ENCODE measurements around the gene TMEM52. TPM values are rescaled to one million over a fixed set of nuclear protein-coding genes. Genes with fewer than 3 reads are reported as not detected.

TMEM52 gene
- total and polyA plus RNA-seq, 2 of the 8 experiments (the other 6 are each of a cell fraction or from before 2014, with no cell fraction given): 14.6 to 30.2 TPM

DNA sequence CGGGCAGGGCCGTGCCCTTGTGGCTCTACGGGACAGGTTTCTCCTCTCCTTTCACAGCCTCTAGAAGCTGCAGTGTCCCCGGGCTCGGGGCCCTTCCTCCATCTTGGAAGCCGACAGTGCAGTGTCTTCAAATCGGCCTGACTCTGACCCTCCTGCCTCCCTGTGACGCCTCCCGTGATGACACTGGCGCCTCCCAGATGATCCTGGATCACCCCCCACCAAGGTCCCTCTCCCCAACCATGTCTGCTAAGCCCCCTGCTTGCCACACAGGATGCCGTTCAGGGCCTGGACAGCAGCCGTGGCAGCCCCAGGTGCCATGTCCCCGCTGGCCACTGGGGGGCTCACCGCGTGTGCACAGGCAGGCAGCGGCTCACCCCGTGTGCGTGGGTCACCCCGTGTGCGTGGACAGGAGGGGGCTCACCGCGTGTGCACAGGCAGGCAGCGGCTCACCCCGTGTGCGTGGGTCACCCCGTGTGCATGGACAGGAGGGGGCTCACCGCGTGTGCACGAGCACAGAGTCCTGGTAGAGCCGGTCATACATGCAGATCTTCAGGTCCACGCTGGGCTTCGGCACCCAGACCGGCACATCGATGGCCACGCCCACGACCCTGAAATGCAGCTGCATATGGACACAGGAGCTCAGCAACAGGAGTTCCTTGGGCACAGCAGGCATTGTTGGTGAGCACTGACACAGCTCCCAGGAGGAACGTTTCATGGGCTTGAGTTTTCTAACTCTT is 24.9 kb upstream of the TMEM52 start:
- H3K79me2 ChIP-seq (ENCODE audit: control insufficient read depth in 1 of 2, insufficient read depth in 2 of 2, low read length in 2 of 2): no peaks in the 10 kb centered on the region
- H3K4ac ChIP-seq (replicated peaks; ENCODE audit: insufficient read length, low read depth, low read length): peak overlapping the region; percentile 57
- no peak overlapping the region; the same call in 1 of the 2 replicates for H2BK5ac ChIP-seq (ENCODE audit: low read depth, low read length)
- peaks cover 3% of the 10 kb centered on the region; the same call in 1 of the 2 replicates for H3K23me2 ChIP-seq (ENCODE audit: low read depth, low read length)
- H3K79me1 ChIP-seq (ENCODE audit: low read depth, low read length): no peaks in the 10 kb centered on the region
- peak overlapping the region; percentile 98 for H2AFZ ChIP-seq (ENCODE audit: low read length)
- ChIA-PET CTCF (ENCODE audit: partially characterized antibody) (interaction anchor here (0.6 to 9.3 kb wide), 48 partner anchors 8 to 659 kb away, joined by 3 to 145 read pairs (median 4); partner anchors contain the start of genes CALML6 and TMEM52), POLR2A (ENCODE audit: partially characterized antibody) (interaction anchor here (1.1 to 1.5 kb wide), 3 partner anchors 9 to 137 kb away, joined by 3 read pairs; no protein-coding TSS in a partner anchor)
- DNase-seq (ENCODE audit: low read depth in 1 of 2, low spot score in 2 of 2) (peak in 1 of 2 experiments; percentile 91), FAIRE-seq (peak; percentile 13)
- peak overlapping the region in 3 of 4 experiments; percentile 28 to 46 (median 42); a peak in 5 of 8 replicates for H3K4me3 ChIP-seq (ENCODE audit: extremely low read depth in 1 of 4, insufficient read depth in 2 of 4, low read depth in 3 of 4, low read length in 4 of 4)
- peak overlapping the region; percentile 18 for H4K5ac ChIP-seq (ENCODE audit: insufficient read length, low read depth, low read length)
- H3K27me3 ChIP-seq (replicated peaks in 1 of 4; ENCODE audit: control insufficient read depth in 3 of 4, extremely low read depth in 1 of 4, insufficient read depth in 3 of 4, low read length in 3 of 4): no peaks in the 10 kb centered on the region
- peak overlapping the region; percentile 81; the same call in 1 of the 2 replicates for H4K8ac ChIP-seq (ENCODE audit: extremely low read depth, insufficient read depth, low read length)
- no peak overlapping the region for H3K23ac ChIP-seq (ENCODE audit: insufficient read length)
- no peak overlapping the region for H2AK5ac ChIP-seq (ENCODE audit: low read depth, low read length)
- H4K91ac ChIP-seq (replicated peaks; ENCODE audit: insufficient read length, low read length): peak overlapping the region; percentile 65
- H3K27ac ChIP-seq (ENCODE audit: low read depth, low read length): no peak overlapping the region
- no peak overlapping the region for H3K56ac ChIP-seq (replicated peaks; ENCODE audit: insufficient read length, low read depth, low read length)
- peaks cover 0 to under 1% of the 10 kb centered on the region in 2 experiments for H4K20me1 ChIP-seq (replicated peaks in 1 of 2; ENCODE audit: control insufficient read depth in 1 of 2, insufficient read depth in 2 of 2, low read length in 2 of 2)
- peak overlapping the region; percentile 45; the same call in 1 of the 2 replicates for H2BK12ac ChIP-seq (ENCODE audit: low read depth, low read length)
- peaks cover 0 to 2% (median 0%) of the 10 kb centered on the region in 4 experiments; a peak in 2 of 7 replicates for H3K4me1 ChIP-seq (replicated peaks in 1 of 4; ENCODE audit: control insufficient read depth in 3 of 4, insufficient read depth in 4 of 4, low read length in 3 of 4)
- H3K4me2 ChIP-seq (ENCODE audit: insufficient read depth in 1 of 2, low read depth in 2 of 2, low read length in 2 of 2): peak overlapping the region; percentile 2 to 73; a peak in 3 of 4 replicates
- WGBS, 2 experiments (ENCODE audit: extremely low coverage in 1 of 2, insufficient coverage in 1 of 2, insufficient read length in 1 of 2, insufficient replicate concordance in 2 of 2, low coverage in 1 of 2, low lambda C conversion rate in 2 of 2, missing lambda C conversion rate in 1 of 2): 29% methylated on average over 37 of the region's 37 CpGs; no CpG with 5 or more reads in 1 of the 2 experiments
- H3K9me3 ChIP-seq (ENCODE audit: insufficient read depth in 2 of 2, low read depth in 1 of 2, low read length in 1 of 2): no peaks in the 10 kb centered on the region
- peak overlapping the region; percentile 100; the same call in 1 of the 2 replicates for H2BK15ac ChIP-seq (ENCODE audit: low read length)
- H2BK20ac ChIP-seq (ENCODE audit: low read length): 0 out of 2 replicates have a peak overlapping the region, but pooled peaks have one; percentile 13
- H3K14ac ChIP-seq (ENCODE audit: insufficient read length): no peak overlapping the region
- H3K36me3 ChIP-seq (ENCODE audit: control insufficient read depth in 2 of 4, insufficient read depth in 4 of 4, low read length in 3 of 4): no peaks in the 10 kb centered on the region
- no peak overlapping the region for H3K9ac ChIP-seq (replicated peaks in 1 of 4; ENCODE audit: extremely low read depth in 1 of 4, low read depth in 3 of 4, low read length in 3 of 4)
- H3K18ac ChIP-seq (ENCODE audit: extremely low read depth, low read length): peak overlapping the region; percentile 32; the same call in 1 of the 2 replicates
- H2BK120ac ChIP-seq (replicated peaks; ENCODE audit: low read depth, low read length): no peak overlapping the region
- no peak for TF ChIP-seq MAFK (IDR thresholded peaks at IDR 0.05; ENCODE audit: low read depth, low read length)
- TF ChIP-seq YY1 (IDR thresholded peaks at IDR 0.05; ENCODE audit: low read depth, low read length): peak; percentile 63
- TF ChIP-seq KDM1A (IDR thresholded peaks at IDR 0.05; ENCODE audit: borderline replicate concordance, low read length): peak; percentile 57; the same call in 1 of the 2 replicates
- peak; percentile 56 for TF ChIP-seq KDM4A (IDR thresholded peaks at IDR 0.05; ENCODE audit: low read depth, low read length, severe bottlenecking)
- TF ChIP-seq SP4 (IDR thresholded peaks at IDR 0.05; ENCODE audit: low read length): 0 out of 2 replicates have a peak, but pooled peaks have one; percentile 29
- peak; percentile 34; the same call in 1 of the 2 replicates for TF ChIP-seq SUZ12 (IDR thresholded peaks at IDR 0.05; ENCODE audit: low read length)
- TF ChIP-seq TEAD4 (IDR thresholded peaks at IDR 0.05; ENCODE audit: low read depth, low read length): no peak
- peak; percentile 46 to 57 for TF ChIP-seq RAD21 (IDR thresholded peaks at IDR 0.05 in 1 of 2, conservative IDR thresholded peaks at IDR 0.05 in 1 of 2; ENCODE audit: low read depth in 2 of 2, low read length in 2 of 2)
- TF ChIP-seq POLR2AphosphoS5 (IDR thresholded peaks at IDR 0.05; ENCODE audit: low read depth, low read length): no peak
- TF ChIP-seq, protein P1, sequence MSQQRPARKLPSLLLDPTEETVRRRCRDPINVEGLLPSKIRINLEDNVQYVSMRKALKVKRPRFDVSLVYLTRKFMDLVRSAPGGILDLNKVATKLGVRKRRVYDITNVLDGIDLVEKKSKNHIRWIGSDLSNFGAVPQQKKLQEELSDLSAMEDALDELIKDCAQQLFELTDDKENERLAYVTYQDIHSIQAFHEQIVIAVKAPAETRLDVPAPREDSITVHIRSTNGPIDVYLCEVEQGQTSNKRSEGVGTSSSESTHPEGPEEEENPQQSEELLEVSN (IDR thresholded peaks at IDR 0.05): 0 out of 2 replicates have a peak, but pooled peaks have one; percentile 15

All from H1 (cell line).